AG10803 (cell line): ENCODE results near the gene IBA57.
"Not testable (repeated sequence)": the region's sequence is repeated elsewhere in the genome, so short reads cannot be mapped to it uniquely, and the experiment has no call there.

Source experiments
- DNase-seq: peaks from one replicate; pipeline ENCODE4 v3.0.0; 2010; ENCODE audit warnings: low read depth
- H3K4me3 ChIP-seq: 2 replicates; pipeline ENCODE4 v1.5.1; 2011; ENCODE audit warnings: mild to moderate bottlenecking, low read length, control low read depth
- TF ChIP-seq, protein P1 (sequence below): conservative IDR thresholded peaks from 2 replicates; pipeline ENCODE4 v1.5.1; 2011; ENCODE audit warnings: mild to moderate bottlenecking, low read length, control low read depth, inconsistent platforms

The IBA57 gene

DNA sequence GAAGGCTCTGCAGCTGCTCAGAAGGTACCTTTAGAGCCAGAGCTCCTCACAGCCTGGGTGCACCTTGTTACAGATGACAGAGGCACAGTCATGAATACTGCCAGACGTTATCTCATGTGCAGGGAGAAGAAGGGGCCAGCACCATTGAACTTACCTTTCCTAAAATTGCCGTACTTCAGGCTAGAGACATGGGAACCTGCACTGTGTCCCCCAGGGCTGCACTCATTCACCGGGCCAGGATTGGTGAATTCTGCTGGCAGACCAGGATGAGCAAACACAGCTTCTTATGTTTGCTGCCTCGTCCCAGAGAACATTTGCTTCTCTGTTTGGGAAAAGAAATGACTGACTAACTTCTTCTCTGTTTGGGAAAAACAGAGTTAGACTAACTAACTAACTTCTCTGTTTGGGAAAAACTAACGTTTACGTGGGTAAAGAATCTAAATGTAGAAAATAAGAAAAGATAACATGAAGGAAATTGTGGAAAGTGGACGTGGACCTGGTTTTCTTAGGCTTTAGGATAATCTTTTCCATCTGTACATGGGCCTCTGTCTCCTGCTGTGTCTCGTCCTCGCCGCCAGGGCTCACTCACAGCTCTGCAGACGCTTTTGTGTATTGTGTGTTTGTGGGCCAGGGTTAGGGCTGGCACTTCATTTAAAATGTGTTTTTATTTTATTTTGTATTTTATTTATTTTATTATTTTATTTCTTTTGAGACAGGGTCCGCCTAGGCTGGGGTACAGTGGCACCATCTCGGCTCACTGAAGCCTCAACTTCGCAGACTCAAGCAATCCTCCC lies 52.1 kb downstream of the IBA57 start:
- DNase-seq, result peak; percentile 19

GRCh38 chr1:228218513-228219244 lies 53.1 kb downstream of the IBA57 start:
- TF ChIP-seq, protein P1, sequence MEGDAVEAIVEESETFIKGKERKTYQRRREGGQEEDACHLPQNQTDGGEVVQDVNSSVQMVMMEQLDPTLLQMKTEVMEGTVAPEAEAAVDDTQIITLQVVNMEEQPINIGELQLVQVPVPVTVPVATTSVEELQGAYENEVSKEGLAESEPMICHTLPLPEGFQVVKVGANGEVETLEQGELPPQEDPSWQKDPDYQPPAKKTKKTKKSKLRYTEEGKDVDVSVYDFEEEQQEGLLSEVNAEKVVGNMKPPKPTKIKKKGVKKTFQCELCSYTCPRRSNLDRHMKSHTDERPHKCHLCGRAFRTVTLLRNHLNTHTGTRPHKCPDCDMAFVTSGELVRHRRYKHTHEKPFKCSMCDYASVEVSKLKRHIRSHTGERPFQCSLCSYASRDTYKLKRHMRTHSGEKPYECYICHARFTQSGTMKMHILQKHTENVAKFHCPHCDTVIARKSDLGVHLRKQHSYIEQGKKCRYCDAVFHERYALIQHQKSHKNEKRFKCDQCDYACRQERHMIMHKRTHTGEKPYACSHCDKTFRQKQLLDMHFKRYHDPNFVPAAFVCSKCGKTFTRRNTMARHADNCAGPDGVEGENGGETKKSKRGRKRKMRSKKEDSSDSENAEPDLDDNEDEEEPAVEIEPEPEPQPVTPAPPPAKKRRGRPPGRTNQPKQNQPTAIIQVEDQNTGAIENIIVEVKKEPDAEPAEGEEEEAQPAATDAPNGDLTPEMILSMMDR, result no peak
- DNase-seq, result no peak
- no peak overlapping the region for H3K4me3 ChIP-seq

More for the DNA sequence above, 52.1 kb downstream of the IBA57 start:
- TF ChIP-seq, protein P1, result peak; percentile 54
- no peak overlapping the region for H3K4me3 ChIP-seq

DNA sequence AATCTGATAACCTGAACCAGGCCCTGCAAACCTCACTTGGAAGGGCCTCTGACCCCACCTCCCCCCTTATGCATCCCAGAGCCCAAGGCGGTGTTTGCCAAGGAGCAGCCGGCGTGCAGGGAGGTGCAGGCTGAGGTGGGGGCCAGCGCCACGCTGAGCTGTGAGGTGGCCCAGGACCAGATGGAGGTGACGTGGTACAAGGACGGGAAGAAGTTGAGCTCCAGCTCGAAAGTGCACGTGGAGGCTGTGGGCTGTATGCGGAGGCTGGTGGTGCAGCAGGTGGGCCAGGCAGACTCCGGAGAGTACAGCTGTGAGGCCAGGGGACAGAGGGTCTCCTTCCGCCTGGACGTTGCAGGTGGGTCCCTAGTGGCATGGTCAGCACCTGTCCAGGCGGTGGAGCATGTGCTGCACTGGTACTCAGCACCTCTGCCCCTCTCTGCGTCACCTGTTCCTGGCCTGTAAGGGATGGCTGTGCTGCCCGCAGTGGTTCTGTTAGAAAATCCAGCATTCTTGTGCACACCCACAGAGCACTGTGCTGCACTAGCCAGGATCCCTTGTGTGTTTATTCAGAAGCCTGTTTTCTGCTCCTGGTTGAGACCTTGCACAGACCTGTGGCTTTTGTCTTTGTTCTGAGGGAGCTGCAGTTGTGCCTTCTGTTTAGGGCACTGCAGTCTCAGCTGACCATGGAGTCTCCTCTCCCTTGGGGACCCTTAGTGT lies 53.8 kb downstream of the IBA57 start:
- no peak overlapping the region for H3K4me3 ChIP-seq
- TF ChIP-seq, protein P1, result no peak
- no peak for DNase-seq

DNA sequence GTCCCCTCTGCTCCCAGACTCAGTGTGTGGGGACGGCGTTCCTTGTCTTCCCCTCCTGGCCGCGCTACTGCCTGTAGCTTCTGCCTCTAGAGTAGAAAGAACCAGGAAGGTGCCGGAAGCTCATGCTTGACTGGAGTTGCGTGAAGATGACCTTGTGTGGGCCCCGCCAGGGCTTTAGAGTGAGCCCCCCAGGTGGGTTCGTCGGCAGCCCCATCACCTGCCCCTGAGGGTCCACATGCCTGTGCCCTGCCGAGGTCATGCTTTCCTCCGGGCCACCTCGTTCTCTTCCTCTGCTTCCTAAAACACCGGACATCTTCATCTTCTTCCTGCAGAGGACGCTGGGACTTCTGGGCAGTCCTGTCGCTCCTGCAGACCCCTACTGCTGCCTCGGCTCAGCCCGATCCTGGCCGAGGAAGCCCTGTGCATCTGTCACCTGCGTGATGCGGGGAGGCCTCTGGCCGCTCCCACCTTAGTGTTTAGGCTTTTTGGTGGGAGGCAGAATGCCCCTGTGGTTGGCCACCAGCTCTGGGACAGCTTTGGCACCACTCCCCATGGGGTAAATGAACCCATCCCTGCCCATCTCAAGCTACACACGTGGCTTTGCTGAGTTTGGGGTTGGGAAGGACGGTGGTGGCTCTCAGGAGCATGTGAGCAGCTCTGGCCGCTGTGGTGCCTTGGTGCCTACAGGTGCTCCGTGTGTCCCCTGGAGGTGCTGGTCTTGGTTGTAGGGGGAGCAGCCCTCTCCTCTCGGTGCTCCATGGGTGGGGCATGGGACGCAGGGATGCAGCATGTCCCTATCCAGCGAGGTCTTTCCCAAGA lies 54.6 kb downstream of the IBA57 start:
- TF ChIP-seq, protein P1, result no peak
- H3K4me3 ChIP-seq, result no peak overlapping the region
- no peak for DNase-seq

GRCh38 chr1:228221097-228221496 lies 55.5 kb downstream of the IBA57 start:
- H3K4me3 ChIP-seq, DNase-seq: not testable (repeated sequence)

DNA sequence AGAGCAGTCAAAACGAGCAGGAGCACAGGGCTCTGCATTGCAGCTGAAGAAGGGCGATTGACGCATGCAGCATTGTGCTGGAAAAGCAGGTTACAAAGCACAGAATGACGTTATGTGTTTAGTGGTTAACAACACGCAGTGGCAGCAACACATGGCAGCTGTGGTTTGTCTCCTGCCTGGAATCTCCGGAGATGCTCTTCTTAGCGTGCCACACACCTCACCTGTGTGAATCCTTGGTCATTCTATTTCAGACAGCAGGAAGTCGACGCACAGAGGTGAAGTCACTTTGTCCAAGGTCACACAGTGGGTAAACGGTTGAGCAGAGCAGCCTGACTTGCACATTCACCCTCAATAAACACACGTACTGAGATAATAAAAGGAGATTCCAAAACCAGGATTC lies 56.9 kb downstream of the IBA57 start:
- DNase-seq, result no peak
- no peak overlapping the region for H3K4me3 ChIP-seq
- TF ChIP-seq, protein P1, result no peak
